ENCODE measurements around the gene PPFIA4.

DNA sequence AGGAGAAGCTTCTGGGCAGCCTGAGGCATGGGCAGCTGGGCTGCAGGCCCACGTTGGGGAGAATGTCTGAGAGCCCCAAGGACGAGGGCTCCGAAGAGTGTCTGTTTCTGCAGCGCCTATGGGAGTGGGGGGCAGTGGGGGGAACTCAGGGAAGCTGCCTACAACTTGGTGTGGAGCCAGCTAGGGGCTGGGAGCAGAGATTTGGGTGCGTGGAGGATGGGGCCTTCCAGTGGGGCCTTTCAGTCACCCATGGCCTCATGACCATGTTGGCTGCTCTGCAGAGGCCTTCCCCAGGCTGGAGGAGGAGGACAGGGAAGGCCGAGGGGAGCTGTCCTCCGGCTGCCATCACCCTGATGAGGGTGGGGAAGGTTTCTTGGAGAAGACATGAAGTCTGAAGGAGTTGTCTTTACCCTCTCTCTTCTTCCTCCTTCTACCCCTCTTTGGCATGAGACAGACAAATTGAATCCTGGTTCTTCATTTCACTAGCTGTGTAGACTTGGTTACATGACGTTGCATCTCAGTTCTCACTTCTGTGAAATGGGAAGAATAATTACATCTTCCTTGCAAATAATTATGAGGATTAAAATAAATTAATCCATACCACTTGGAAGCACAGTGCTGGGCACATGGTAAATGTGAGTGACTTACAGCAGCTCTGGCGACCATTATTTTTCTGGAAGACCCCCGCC is 8.3 kb downstream of the PPFIA4 start:
- TF ChIP-seq, protein P1, sequence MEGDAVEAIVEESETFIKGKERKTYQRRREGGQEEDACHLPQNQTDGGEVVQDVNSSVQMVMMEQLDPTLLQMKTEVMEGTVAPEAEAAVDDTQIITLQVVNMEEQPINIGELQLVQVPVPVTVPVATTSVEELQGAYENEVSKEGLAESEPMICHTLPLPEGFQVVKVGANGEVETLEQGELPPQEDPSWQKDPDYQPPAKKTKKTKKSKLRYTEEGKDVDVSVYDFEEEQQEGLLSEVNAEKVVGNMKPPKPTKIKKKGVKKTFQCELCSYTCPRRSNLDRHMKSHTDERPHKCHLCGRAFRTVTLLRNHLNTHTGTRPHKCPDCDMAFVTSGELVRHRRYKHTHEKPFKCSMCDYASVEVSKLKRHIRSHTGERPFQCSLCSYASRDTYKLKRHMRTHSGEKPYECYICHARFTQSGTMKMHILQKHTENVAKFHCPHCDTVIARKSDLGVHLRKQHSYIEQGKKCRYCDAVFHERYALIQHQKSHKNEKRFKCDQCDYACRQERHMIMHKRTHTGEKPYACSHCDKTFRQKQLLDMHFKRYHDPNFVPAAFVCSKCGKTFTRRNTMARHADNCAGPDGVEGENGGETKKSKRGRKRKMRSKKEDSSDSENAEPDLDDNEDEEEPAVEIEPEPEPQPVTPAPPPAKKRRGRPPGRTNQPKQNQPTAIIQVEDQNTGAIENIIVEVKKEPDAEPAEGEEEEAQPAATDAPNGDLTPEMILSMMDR (IDR thresholded peaks at IDR 0.05) = no peak
- TF ChIP-seq POLR2A (IDR thresholded peaks at IDR 0.05) = no peak
